Effector memory CD4-positive, alpha-beta T cell (primary cell): ENCODE measurements around the gene HOXC5.

ENCODE experiments used
- DNase-seq, 3 donors: peaks; one replicate each; pipeline ENCODE4 v3.0.0-alpha.2; 2020
- H3K27ac ChIP-seq: 2 replicates; pipeline ENCODE4 v1.7.0; 2013; ENCODE audit warnings: mild to moderate bottlenecking, low read length, moderate library complexity; ENCODE audit not compliant: insufficient read depth, poor library complexity, severe bottlenecking
- H3K27me3 ChIP-seq: replicated peaks from 2 replicates; pipeline ENCODE4 v1.7.0; 2013; ENCODE audit warnings: mild to moderate bottlenecking, low read length; ENCODE audit not compliant: insufficient read depth, control insufficient read depth, poor library complexity, severe bottlenecking
- H3K36me3 ChIP-seq: 2 replicates; pipeline ENCODE4 v1.7.0; 2013; ENCODE audit warnings: mild to moderate bottlenecking, low read length, moderate library complexity; ENCODE audit not compliant: control insufficient read depth, insufficient read depth
- H3K4me1 ChIP-seq: 2 replicates; pipeline ENCODE4 v1.7.0; 2013; ENCODE audit warnings: low read length, mild to moderate bottlenecking; ENCODE audit not compliant: control insufficient read depth, insufficient read depth, poor library complexity, severe bottlenecking
- H3K4me3 ChIP-seq: 2 replicates; pipeline ENCODE4 v1.7.0; 2013; ENCODE audit warnings: low read length, low read depth, mild to moderate bottlenecking; ENCODE audit not compliant: insufficient read depth, poor library complexity, severe bottlenecking
- H3K9me3 ChIP-seq: 2 replicates; pipeline ENCODE4 v1.7.0; 2013; ENCODE audit warnings: mild to moderate bottlenecking, low read length, moderate library complexity; ENCODE audit not compliant: control insufficient read depth

HOXC5 gene

GRCh38 chr12:53996240-53997203 is 36.3 kb upstream of the HOXC5 start:
- peak overlapping the region; percentile 65 for H3K4me3 ChIP-seq
- H3K36me3 ChIP-seq: no peaks in the 10 kb centered on the region
- H3K9me3 ChIP-seq: no peaks in the 10 kb centered on the region
- H3K4me1 ChIP-seq: peaks cover 44% of the 10 kb centered on the region
- peaks cover 98% of the 10 kb centered on the region for H3K27me3 ChIP-seq
- H3K27ac ChIP-seq: no peak overlapping the region
- DNase-seq: no peak

- H3K4me1 ChIP-seq: peaks cover 44% of the 10 kb centered on the region
- no peak overlapping the region for H3K27ac ChIP-seq
- no peaks in the 10 kb centered on the region for H3K36me3 ChIP-seq
- no peak for DNase-seq
- H3K27me3 ChIP-seq: peaks cover 98% of the 10 kb centered on the region
- H3K4me3 ChIP-seq: no peak overlapping the region
- H3K9me3 ChIP-seq: no peaks in the 10 kb centered on the region
Measured at GRCh38 chr12:53997204-53998109, 35.4 kb upstream of the HOXC5 start.

GRCh38 chr12:53998110-53998899 is 34.5 kb upstream of the HOXC5 start:
- Histone ChIP-seq H3K36me3 (no peaks in the 10 kb centered on the region), H3K4me1 (peaks cover 44% of the 10 kb centered on the region), H3K27ac (no peak overlapping the region), H3K9me3 (no peaks in the 10 kb centered on the region), H3K4me3 (no peak overlapping the region), H3K27me3 (peaks cover 98% of the 10 kb centered on the region)
- DNase-seq: no peak

- no peak for DNase-seq
- no peaks in the 10 kb centered on the region for H3K9me3 ChIP-seq
- peaks cover 44% of the 10 kb centered on the region for H3K4me1 ChIP-seq
- H3K27ac ChIP-seq: no peak overlapping the region
- H3K27me3 ChIP-seq: peaks cover 96% of the 10 kb centered on the region
- no peaks in the 10 kb centered on the region for H3K36me3 ChIP-seq
- H3K4me3 ChIP-seq: no peak overlapping the region
Measured at GRCh38 chr12:53998900-53999236, 34.0 kb upstream of the HOXC5 start.

GRCh38 chr12:53999559-54000115 is 33.2 kb upstream of the HOXC5 start:
- Histone ChIP-seq H3K27me3 (peaks cover 96% of the 10 kb centered on the region), H3K4me1 (peaks cover 39% of the 10 kb centered on the region), H3K36me3 (no peaks in the 10 kb centered on the region), H3K9me3 (no peaks in the 10 kb centered on the region), H3K4me3 (no peak overlapping the region), H3K27ac (no peak overlapping the region)
- no peak for DNase-seq

- Histone ChIP-seq H3K4me3 (peak within 1 kb of the TSS; percentile 17), H3K27ac (no peak within 1 kb of the TSS), H3K9me3 (no peaks in the 10 kb centered on the region), H3K36me3 (no peaks in the 10 kb centered on the region), H3K4me1 (peaks cover 31% of the 10 kb centered on the region), H3K27me3 (peaks cover 96% of the 10 kb centered on the region)
- no peak for DNase-seq
Measured at GRCh38 chr12:54000116-54001114, 32.4 kb upstream of the HOXC5 start, which contains the start of gene HOXC9. Gene HOXC9, plus strand, starts transcription at chr12:54000161. Its CDS starts 28 bp downstream, at chr12:54000189.

- H3K4me1 ChIP-seq: peaks cover 31% of the 10 kb centered on the region
- H3K36me3 ChIP-seq: no peaks in the 10 kb centered on the region
- no peak overlapping the region for H3K4me3 ChIP-seq
- no peaks in the 10 kb centered on the region for H3K9me3 ChIP-seq
- no peak overlapping the region for H3K27ac ChIP-seq
- peaks cover 96% of the 10 kb centered on the region for H3K27me3 ChIP-seq
- no peak for DNase-seq
Measured at GRCh38 chr12:54001283-54002187, 31.3 kb upstream of the HOXC5 start.

- Histone ChIP-seq H3K4me3 (no peak overlapping the region), H3K4me1 (peaks cover 29% of the 10 kb centered on the region), H3K36me3 (no peaks in the 10 kb centered on the region), H3K9me3 (no peaks in the 10 kb centered on the region), H3K27ac (no peak overlapping the region), H3K27me3 (peaks cover 96% of the 10 kb centered on the region)
- no peak for DNase-seq
Measured at GRCh38 chr12:54002278-54002914, 30.5 kb upstream of the HOXC5 start.
